HL-60 (cell line): Measurements from ENCODE around the gene SYNJ2.

ENCODE experiments used
- DNase-seq, 2 experiments: peaks; one replicate each; pipeline ENCODE4 v3.0.0-alpha.2; 2010 to 2020; ENCODE audit warnings: low read depth in 1 of 2, low spot score in 1 of 2
- H3K27ac ChIP-seq: fragments of 250-450 bp; sonication (Bioruptor Pico); replicated peaks from 2 replicates; pipeline ENCODE4 v1.5.1; 2020; ENCODE audit warnings: mild to moderate bottlenecking, moderate library complexity
- H3K27me3 ChIP-seq: fragments of 250-450 bp; sonication (Bioruptor Pico); 2 replicates; pipeline ENCODE4 v1.5.1; 2021; ENCODE audit warnings: mild to moderate bottlenecking, moderate library complexity; ENCODE audit not compliant: insufficient read depth, poor library complexity, severe bottlenecking
- H3K4me3 ChIP-seq: replicated peaks from 2 replicates; pipeline ENCODE4 v1.5.1; 2011; ENCODE audit warnings: mild to moderate bottlenecking, control low read depth, low read length; ENCODE audit not compliant: insufficient read depth
- CTCF ChIP-seq: IDR thresholded peaks from one replicate; pipeline ENCODE4 v1.5.1; 2011; ENCODE audit warnings: low read length, control low read depth, inconsistent platforms; ENCODE audit not compliant: insufficient read depth
- GABPA ChIP-seq: IDR thresholded peaks from 2 replicates; pipeline ENCODE4 v1.6.1; 2012; ENCODE audit warnings: low read depth
- POLR2AphosphoS5 ChIP-seq: IDR thresholded peaks from 2 replicates; pipeline ENCODE4 v1.6.1; 2012; ENCODE audit warnings: low read depth
- REST ChIP-seq: IDR thresholded peaks from 2 replicates; pipeline ENCODE4 v1.6.1; 2012; ENCODE audit warnings: low read depth; ENCODE audit not compliant: insufficient replicate concordance
- SPI1 ChIP-seq: IDR thresholded peaks from 2 replicates; pipeline ENCODE4 v1.6.1; 2012; ENCODE audit warnings: low read depth, mild to moderate bottlenecking, borderline replicate concordance

SYNJ2 gene

GRCh38 chr6:158044525-158044888 lies 62.8 kb downstream of the SYNJ2 start:
- no peak overlapping the region for H3K4me3 ChIP-seq
- H3K27me3 ChIP-seq = no peaks in the 10 kb centered on the region
- TF ChIP-seq REST (no peak), GABPA (no peak), SPI1 (no peak), CTCF (no peak), POLR2AphosphoS5 (no peak)
- DNase-seq = no peak
- H3K27ac ChIP-seq = no peak overlapping the region

GRCh38 chr6:158046201-158047126 lies 64.8 kb downstream of the SYNJ2 start:
- Histone ChIP-seq H3K4me3 (no peak overlapping the region), H3K27ac (no peak overlapping the region), H3K27me3 (no peaks in the 10 kb centered on the region)
- TF ChIP-seq CTCF = no peak
- TF ChIP-seq POLR2AphosphoS5 = no peak
- no peak for TF ChIP-seq REST
- TF ChIP-seq GABPA = no peak
- no peak for TF ChIP-seq SPI1
- no peak for DNase-seq

- Histone ChIP-seq H3K27me3 (no peaks in the 10 kb centered on the region), H3K27ac (no peak overlapping the region), H3K4me3 (no peak overlapping the region)
- TF ChIP-seq GABPA (no peak), CTCF (no peak), POLR2AphosphoS5 (no peak), REST (no peak), SPI1 (no peak)
- no peak for DNase-seq
Observed at GRCh38 chr6:158047127-158047518, 65.5 kb downstream of the SYNJ2 start.
